Transverse colon (tissue), 4 donors: Measurements from ENCODE around the gene RIMS1. TPM values are rescaled to one million over a fixed set of nuclear protein-coding genes. Genes with fewer than 3 reads are reported as not detected.

Source experiments
- DNase-seq: peaks from one replicate; pipeline ENCODE4 v3.0.0-alpha.2; 2019
- H3K27ac ChIP-seq, 4 donors: fragments of 200-600 bp; sonication (generic); 2 replicates each; pipeline ENCODE4 v1.5.1; 2016 to 2018; ENCODE audit warnings: inconsistent platforms in 4 of 4
- H3K27me3 ChIP-seq: fragments of 200-600 bp; sonication (generic); 2 replicates; pipeline ENCODE4 v1.5.1; 2017; ENCODE audit warnings: inconsistent platforms
- H3K36me3 ChIP-seq, 4 donors: fragments of 200-600 bp; sonication (generic); 2 replicates each; pipeline ENCODE4 v1.5.1; 2017 to 2019; ENCODE audit warnings: inconsistent platforms in 4 of 4
- H3K4me1 ChIP-seq, 4 donors: fragments of 200-600 bp; sonication (generic); 2 replicates each; pipeline ENCODE4 v1.5.1; 2017 to 2020; ENCODE audit warnings: inconsistent platforms in 4 of 4
- H3K4me3 ChIP-seq, 4 donors: fragments of 200-600 bp; sonication (generic); 1 replicate in 1 of 4; 2 replicates in 3 of 4; pipeline versions ENCODE4 v1.5.1 to v1.6.1; 2017 to 2019; ENCODE audit warnings: inconsistent platforms in 4 of 4
- H3K9me3 ChIP-seq, 2 donors: fragments of 200-600 bp; sonication (generic); 2 replicates each; pipeline ENCODE4 v1.5.1; 2017 to 2019; ENCODE audit warnings: inconsistent platforms in 2 of 2
- EP300 ChIP-seq: sonication (generic); formaldehyde crosslinking; IDR thresholded peaks from one replicate; pipeline ENCODE4 v1.6.1; 2017; ENCODE audit warnings: antibody characterized with exemption, low read depth
- POLR2A ChIP-seq: fragments of 450-650 bp; IDR thresholded peaks from one replicate; pipeline ENCODE4 v1.6.1; 2016; ENCODE audit warnings: antibody characterized with exemption, mild to moderate bottlenecking, moderate library complexity
- POLR2AphosphoS5 ChIP-seq, 3 donors: sonication (generic); formaldehyde crosslinking; IDR thresholded peaks; one replicate each; pipeline ENCODE4 v1.6.1; 2016; ENCODE audit warnings: antibody characterized with exemption in 3 of 3
- WGBS, 2 donors: methylation state at CpG; one replicate each; pipeline ENCODE4 v1.1.5; 2018; ENCODE audit warnings: low coverage in 1 of 2; 5-methylcytosine and 5-hydroxymethylcytosine counted together
- in situ Hi-C, 4 donors: fragments of 200-750 bp; cut with MboI; loops; one replicate each; pipeline versions ENCODE4 v1.15.0 to v1.15.1; 2017; ENCODE audit warnings: low sequenced_read_pairs in 3 of 4, low pct_ligation_motif_present in 1 of 4, low pct_unique_long_range_greater_than_20kb in 1 of 4
- intact Hi-C: fragments of 100-400 bp; cut with DNase I; formaldehyde crosslinking; loops from one replicate; pipeline ENCODE4 v1.15.1; 2023; ENCODE audit warnings: low total_unique reads
- total RNA-seq, 4 donors: library from RNA; depleted of rRNA; stranded (reverse); fragments of >200 nt; gene quantifications; one replicate each; pipeline ENCODE4 v1.1.0, GENCODE V29; 2016
- TF ChIP-seq, protein P1 (sequence below), 5 experiments: fragments of 200-600 bp in 3 of 5; fragments of 450-650 bp in 2 of 5; sonication (generic) in 3 of 5; IDR thresholded peaks; 1 replicate in 2 of 5; 2 replicates in 3 of 5; pipeline ENCODE4 v1.5.1; 2016 to 2017; ENCODE audit warnings: antibody characterized with exemption in 5 of 5, inconsistent platforms in 3 of 5, mild to moderate bottlenecking in 2 of 5, moderate library complexity in 1 of 5

The RIMS1 gene
- total RNA-seq, 4 donors from 2014 or later = 0.32 to 0.41 TPM; not detected in 2

DNA sequence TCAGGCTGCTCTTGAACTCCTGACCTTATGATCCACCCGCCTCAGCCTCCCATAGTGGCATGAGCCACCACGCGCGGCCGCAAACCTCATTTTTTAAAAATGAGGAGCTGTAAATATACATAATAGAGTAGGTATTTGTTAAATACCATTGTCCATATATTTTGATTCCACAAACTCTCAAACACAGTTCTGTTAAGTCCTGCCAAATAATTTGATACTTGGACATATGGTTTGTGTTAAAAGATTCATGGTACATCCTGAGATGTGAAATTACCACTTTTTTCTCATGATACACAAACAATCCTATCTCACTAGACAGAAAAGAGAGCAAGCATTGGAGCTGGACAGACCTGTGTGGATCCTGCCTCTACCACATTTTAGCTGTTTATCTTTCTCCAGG lies 401.5 kb downstream of the RIMS1 start:
- Histone ChIP-seq H3K9me3 (no peaks in the 10 kb centered on the region), H3K27ac (no peak overlapping the region), H3K27me3 (no peaks in the 10 kb centered on the region), H3K36me3 (no peaks in the 10 kb centered on the region), H3K4me1 (no peaks in the 10 kb centered on the region), H3K4me3 (no peak overlapping the region)
- in situ Hi-C loops = no loop called here
- intact Hi-C loops = no loop called here
- TF ChIP-seq POLR2AphosphoS5 (IDR thresholded peaks at IDR 0.05) (no peak), POLR2A (no peak), EP300 (no peak)
- TF ChIP-seq, protein P1, sequence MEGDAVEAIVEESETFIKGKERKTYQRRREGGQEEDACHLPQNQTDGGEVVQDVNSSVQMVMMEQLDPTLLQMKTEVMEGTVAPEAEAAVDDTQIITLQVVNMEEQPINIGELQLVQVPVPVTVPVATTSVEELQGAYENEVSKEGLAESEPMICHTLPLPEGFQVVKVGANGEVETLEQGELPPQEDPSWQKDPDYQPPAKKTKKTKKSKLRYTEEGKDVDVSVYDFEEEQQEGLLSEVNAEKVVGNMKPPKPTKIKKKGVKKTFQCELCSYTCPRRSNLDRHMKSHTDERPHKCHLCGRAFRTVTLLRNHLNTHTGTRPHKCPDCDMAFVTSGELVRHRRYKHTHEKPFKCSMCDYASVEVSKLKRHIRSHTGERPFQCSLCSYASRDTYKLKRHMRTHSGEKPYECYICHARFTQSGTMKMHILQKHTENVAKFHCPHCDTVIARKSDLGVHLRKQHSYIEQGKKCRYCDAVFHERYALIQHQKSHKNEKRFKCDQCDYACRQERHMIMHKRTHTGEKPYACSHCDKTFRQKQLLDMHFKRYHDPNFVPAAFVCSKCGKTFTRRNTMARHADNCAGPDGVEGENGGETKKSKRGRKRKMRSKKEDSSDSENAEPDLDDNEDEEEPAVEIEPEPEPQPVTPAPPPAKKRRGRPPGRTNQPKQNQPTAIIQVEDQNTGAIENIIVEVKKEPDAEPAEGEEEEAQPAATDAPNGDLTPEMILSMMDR (IDR thresholded peaks at IDR 0.05) = no peak
- DNase-seq = no peak
- WGBS, 2 donors = 96 to 97% methylated on average over 5 of the region's 5 CpGs

DNA sequence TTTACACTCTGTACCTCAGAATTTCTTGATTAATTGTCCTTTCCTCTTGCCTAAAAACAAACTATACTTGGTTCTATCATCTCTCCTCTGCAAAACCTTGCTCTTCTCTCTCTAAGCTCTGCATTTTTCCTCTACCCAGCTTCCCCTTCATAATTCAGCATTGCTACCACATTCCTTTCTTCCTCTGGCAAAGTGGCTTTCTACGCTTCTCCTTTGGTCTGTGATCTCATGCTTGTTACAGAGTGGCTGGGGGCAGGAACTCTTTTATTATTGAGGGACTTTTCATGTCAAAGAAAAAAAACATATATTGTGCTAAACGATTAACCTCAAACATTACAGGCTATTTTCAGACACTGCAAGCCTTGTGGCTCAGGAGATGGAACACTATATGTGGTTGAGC lies 402.2 kb downstream of the RIMS1 start:
- in situ Hi-C loops (no loop called here), intact Hi-C loops (no loop called here)
- no peaks in the 10 kb centered on the region for H3K36me3 ChIP-seq
- TF ChIP-seq POLR2A = no peak
- H3K4me3 ChIP-seq = no peak overlapping the region
- no peaks in the 10 kb centered on the region for H3K4me1 ChIP-seq
- no peaks in the 10 kb centered on the region for H3K27me3 ChIP-seq
- H3K9me3 ChIP-seq = no peaks in the 10 kb centered on the region
- no peak overlapping the region for H3K27ac ChIP-seq
- DNase-seq = no peak
- 50 to 51% methylated on average over 2 of the region's 2 CpGs for WGBS, 2 donors

DNA sequence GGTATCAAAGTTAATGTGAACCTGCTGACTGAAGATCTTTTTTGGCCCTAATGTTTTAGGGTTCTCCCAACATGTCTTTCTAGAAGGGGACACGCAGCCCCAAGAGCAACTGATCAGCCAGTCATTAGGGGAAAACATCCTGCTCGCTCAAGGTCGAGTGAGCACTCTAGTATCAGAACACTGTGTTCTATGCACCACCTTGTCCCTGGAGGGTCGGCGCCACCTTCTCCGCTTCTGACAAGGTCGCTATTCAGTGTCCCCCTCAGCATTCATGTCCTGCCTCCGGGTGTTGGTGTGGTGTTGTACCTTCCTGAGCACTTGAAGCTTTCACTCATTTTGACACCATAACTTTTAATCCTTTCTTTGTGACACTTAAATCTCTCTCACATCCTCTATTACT lies 404.3 kb downstream of the RIMS1 start:
- 91% methylated on average over 8 of the region's 8 CpGs; no CpG with 5 or more reads in 1 of the 2 donors for WGBS, 2 donors
- intact Hi-C loops (no loop called here), in situ Hi-C loops (no loop called here)
- Histone ChIP-seq H3K4me1 (no peaks in the 10 kb centered on the region), H3K36me3 (no peaks in the 10 kb centered on the region), H3K4me3 (no peak overlapping the region), H3K27ac (no peak overlapping the region), H3K9me3 (no peaks in the 10 kb centered on the region), H3K27me3 (no peaks in the 10 kb centered on the region)
- TF ChIP-seq EP300 = no peak
- TF ChIP-seq POLR2A = no peak
- no peak for DNase-seq

DNA sequence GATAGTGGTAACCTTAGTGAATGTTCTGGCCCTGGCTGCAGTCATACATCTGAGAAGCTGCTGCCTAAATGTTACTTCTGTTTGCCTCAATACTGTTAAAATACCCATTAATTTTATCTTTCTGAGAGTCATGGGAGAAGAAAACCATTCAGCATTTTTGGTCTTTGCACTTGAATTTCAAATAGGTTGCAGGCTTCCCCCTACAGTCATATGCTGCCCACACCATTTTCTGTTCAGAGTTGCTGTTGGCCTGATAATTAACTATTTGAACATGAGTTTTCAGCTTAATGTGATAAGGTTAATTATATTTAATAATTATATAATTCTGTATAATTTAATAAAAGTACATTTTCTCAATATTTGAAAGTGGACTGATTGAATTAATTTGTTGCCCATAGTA lies 410.0 kb downstream of the RIMS1 start:
- TF ChIP-seq POLR2A = no peak
- no peak for TF ChIP-seq POLR2AphosphoS5 (IDR thresholded peaks at IDR 0.05)
- TF ChIP-seq, protein P1 (IDR thresholded peaks at IDR 0.05) = no peak
- no peak for TF ChIP-seq EP300
- no peaks in the 10 kb centered on the region for H3K9me3 ChIP-seq
- intact Hi-C loops = no loop called here
- H3K27me3 ChIP-seq = no peaks in the 10 kb centered on the region
- no peak overlapping the region for H3K4me3 ChIP-seq
- DNase-seq = no peak
- H3K27ac ChIP-seq = no peak overlapping the region
- in situ Hi-C loops = no loop called here
- no peaks in the 10 kb centered on the region for H3K36me3 ChIP-seq
- H3K4me1 ChIP-seq = no peaks in the 10 kb centered on the region

DNA sequence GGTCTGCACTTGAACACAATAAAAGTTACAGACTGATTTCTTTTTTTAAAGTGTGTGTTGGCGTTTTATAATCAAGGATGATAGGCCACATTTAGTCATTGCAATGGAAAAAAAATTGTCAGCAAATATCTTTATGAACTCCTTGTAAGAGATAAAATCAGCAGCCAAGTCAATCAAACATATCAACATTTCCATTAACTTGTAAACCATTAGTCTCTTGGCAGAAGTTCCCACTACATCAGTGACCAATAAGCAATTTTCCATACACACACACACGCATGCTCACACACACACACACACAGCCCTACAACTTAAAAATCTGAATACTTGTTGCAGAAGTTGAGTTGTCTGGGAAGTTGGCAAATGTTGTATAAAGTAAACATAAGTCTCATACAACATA lies 419.6 kb downstream of the RIMS1 start:
- Histone ChIP-seq H3K4me1 (no peaks in the 10 kb centered on the region), H3K9me3 (no peaks in the 10 kb centered on the region), H3K27ac (no peak overlapping the region), H3K27me3 (no peaks in the 10 kb centered on the region), H3K4me3 (no peak overlapping the region), H3K36me3 (no peaks in the 10 kb centered on the region)
- DNase-seq = no peak
- intact Hi-C loops = no loop called here
- WGBS, 2 donors = 50 to 55% methylated on average over 2 of the region's 2 CpGs
- TF ChIP-seq, protein P1 (IDR thresholded peaks at IDR 0.05) = no peak
- TF ChIP-seq POLR2A = no peak
- TF ChIP-seq POLR2AphosphoS5 (IDR thresholded peaks at IDR 0.05) = no peak
- no peak for TF ChIP-seq EP300
- in situ Hi-C loops = no loop called here
